B cell (primary cell): Measurements from ENCODE around the gene MAMDC4. TPM values are rescaled to one million over a fixed set of nuclear protein-coding genes. Genes with fewer than 3 reads are reported as not detected.

Experiments used
- ATAC-seq: fragments of 200-7000 bp; cut with Tn5 transposase; one replicate; pipeline ENCODE4 v1.10.0; 2021; ENCODE audit warnings: low read depth, mild to moderate bottlenecking, moderate number of reproducible peaks, moderate library complexity
- CTCF ChIA-PET: fragments of 350-600 bp; sonication (Branson Sonifier 250); formaldehyde crosslinking; loops from one replicate; lab custom pipeline; 2021; ENCODE audit warnings: antibody characterized with exemption, inconsistent platforms; lab: Charles Lee
- POLR2A ChIA-PET: fragments of 350-600 bp; sonication (Branson Sonifier 250); formaldehyde crosslinking; loops from one replicate; lab custom pipeline; 2021; ENCODE audit warnings: antibody characterized with exemption; lab: Charles Lee
- DNase-seq: peaks from one replicate; pipeline ENCODE4 v3.0.0; 2013
- H2AFZ ChIP-seq: 2 replicates; pipeline ENCODE4 v1.6.1; 2012; ENCODE audit warnings: mild to moderate bottlenecking, low read depth, low read length; ENCODE audit not compliant: insufficient read depth, poor library complexity, severe bottlenecking
- H3K27ac ChIP-seq, 2 donors: 1 replicate in 1 of 2; 2 replicates in 1 of 2; pipeline ENCODE4 v1.5.1; 2012 to 2013; ENCODE audit warnings: low read length in 2 of 2, mild to moderate bottlenecking in 2 of 2, moderate library complexity in 1 of 2
- H3K27me3 ChIP-seq, 4 experiments: fragments of 200-600 bp in 1 of 4; sonication (generic) in 1 of 4; replicated peaks in 1 of 4; 1 replicate in 2 of 4; 2 replicates in 2 of 4; pipeline versions ENCODE4 v1.6.1 to v1.7.0; 2013 to 2016; ENCODE audit warnings: low read length in 3 of 4, mild to moderate bottlenecking in 2 of 4, mixed read lengths in 1 of 4, moderate library complexity in 1 of 4; ENCODE audit not compliant: insufficient read depth in 4 of 4, control insufficient read depth in 3 of 4; ENCODE audit errors: control extremely low read depth in 1 of 4
- H3K36me3 ChIP-seq, 2 experiments: replicated peaks in 1 of 2; 1 replicate in 1 of 2; 2 replicates in 1 of 2; pipeline versions ENCODE4 v1.6.1 to v1.7.1; 2013; ENCODE audit warnings: low read length in 1 of 2; ENCODE audit not compliant: insufficient read depth in 2 of 2, control insufficient read depth in 1 of 2; ENCODE audit errors: control extremely low read depth in 1 of 2, extremely low read depth in 1 of 2
- H3K4me1 ChIP-seq, 2 donors: fragments of 200-600 bp in 1 of 2; sonication (generic) in 1 of 2; 1 replicate in 1 of 2; 2 replicates in 1 of 2; pipeline versions ENCODE4 v1.5.1 to v1.6.1; 2013 to 2017; ENCODE audit warnings: low read length in 2 of 2; ENCODE audit not compliant: control insufficient read depth in 2 of 2, insufficient read depth in 2 of 2
- H3K4me2 ChIP-seq: replicated peaks from 2 replicates; pipeline ENCODE3; 2012; ENCODE audit warnings: mild to moderate bottlenecking, low read depth, low read length; ENCODE audit not compliant: poor library complexity, severe bottlenecking
- H3K4me3 ChIP-seq, 5 experiments: fragments of 200-600 bp in 1 of 5; sonication (generic) in 1 of 5; 1 replicate in 3 of 5; 2 replicates in 2 of 5; pipeline versions ENCODE4 v1.5.1 to v1.7.0; 2011 to 2016; ENCODE audit warnings: low read length in 4 of 5, mild to moderate bottlenecking in 4 of 5, low read depth in 2 of 5, control low read depth in 1 of 5, moderate library complexity in 1 of 5; ENCODE audit not compliant: insufficient read depth in 1 of 5; ENCODE audit errors: control extremely low read depth in 1 of 5, extremely low read depth in 1 of 5
- H3K79me2 ChIP-seq: fragments of 200-600 bp; sonication (generic); one replicate; pipeline ENCODE4 v1.6.0; 2016; ENCODE audit warnings: low read length; ENCODE audit not compliant: control insufficient read depth, insufficient read depth
- H3K9ac ChIP-seq: fragments of 200-600 bp; sonication (generic); 2 replicates; pipeline ENCODE4 v1.6.1; 2017; ENCODE audit warnings: mild to moderate bottlenecking, low read length, moderate library complexity
- H3K9me3 ChIP-seq, 3 donors: one replicate each; pipeline versions ENCODE4 v1.6.1 to v1.7.1; 2013; ENCODE audit warnings: low read length in 2 of 3; ENCODE audit not compliant: control insufficient read depth in 2 of 3, insufficient read depth in 1 of 3; ENCODE audit errors: control extremely low read depth in 1 of 3
- H4K20me1 ChIP-seq: 2 replicates; pipeline ENCODE4 v1.6.0; 2012; ENCODE audit warnings: mild to moderate bottlenecking, low read length; ENCODE audit not compliant: insufficient read depth, control insufficient read depth, poor library complexity, severe bottlenecking
- H3K27ac Mint-ChIP-seq: one replicate; pipeline ENCODE4 v1.8.0; 2021; ENCODE audit warnings: mixed read lengths
- H3K27me3 Mint-ChIP-seq: one replicate; pipeline ENCODE4 v1.8.0; 2021; ENCODE audit warnings: mixed read lengths
- H3K4me1 Mint-ChIP-seq: one replicate; pipeline ENCODE4 v1.8.0; 2021; ENCODE audit warnings: mixed read lengths
- H3K4me3 Mint-ChIP-seq: one replicate; pipeline ENCODE4 v1.8.0; 2021; ENCODE audit warnings: mixed read lengths
- H3K9me3 Mint-ChIP-seq: one replicate; pipeline ENCODE4 v1.8.0; 2022; ENCODE audit warnings: mixed read lengths; ENCODE audit not compliant: insufficient read depth
- CTCF ChIP-seq: fragments of 200-600 bp; IDR thresholded peaks from one replicate; pipeline ENCODE4 v1.8.0; 2022; ENCODE audit warnings: antibody characterized with exemption, mild to moderate bottlenecking
- EZH2 ChIP-seq: IDR thresholded peaks from 2 replicates; pipeline ENCODE4 v1.6.1; 2012; ENCODE audit warnings: borderline replicate concordance, low read depth, mild to moderate bottlenecking, moderate library complexity, low read length; ENCODE audit not compliant: insufficient read depth, poor library complexity, severe bottlenecking
- WGBS: methylation state at CpG from one replicate; pipeline ENCODE4 v1.1.5; 2013; ENCODE audit warnings: missing lambda C conversion rate; ENCODE audit not compliant: insufficient coverage; 5-methylcytosine and 5-hydroxymethylcytosine counted together
- intact Hi-C: fragments of 100-400 bp; cut with micrococcal nuclease; formaldehyde crosslinking; loops from one replicate; pipeline ENCODE4 v1.10.0; 2022
- polyA plus RNA-seq: library from polyadenylated mRNA; depleted of rRNA; stranded (reverse); fragments of >200 nt; gene quantifications from 2 replicates; pipeline ENCODE4 v1.2.3, GENCODE V29; 2012
- total RNA-seq, 2 donors: library from RNA; stranded (reverse); fragments of 120-200 nt in 1 of 2; gene quantifications; 1 replicate in 1 of 2; 2 replicates in 1 of 2; pipeline versions ENCODE4 v1.2.3 to v1.2.4, GENCODE V29; 2013 to 2022

MAMDC4 gene
- total and polyA plus RNA-seq, 2 donors (not counting 1 experiment from before 2014, with no cell fraction given) = 5.4 to 6.8 TPM

- ATAC-seq (peak; percentile 32), DNase-seq (no peak)
- Histone ChIP-seq H4K20me1 (peaks cover 29% of the 10 kb centered on the region), H3K27me3 (no peaks in the 10 kb centered on the region), H2AFZ (peak overlapping the region; percentile 93), H3K36me3 (peaks cover 0 to 14% of the 10 kb centered on the region in 2 experiments), H3K9me3 (no peaks in the 10 kb centered on the region), H3K4me2 (peak overlapping the region; percentile 86), H3K79me2 (peaks cover 52% of the 10 kb centered on the region), H3K4me3 (peak overlapping the region; percentile 42 to 97 (median 75)), H3K27ac (peak overlapping the region in 1 of 2 donors; percentile 18), H3K4me1 (peaks cover 19 to 21% of the 10 kb centered on the region in 2 donors), H3K9ac (peak overlapping the region; percentile 77)
- H3K27me3 Mint-ChIP-seq = no peaks in the 10 kb centered on the region
- WGBS = under 1% methylated on average over 92 of the region's 93 CpGs
- peak overlapping the region; percentile 82 for H3K4me3 Mint-ChIP-seq
- H3K9me3 Mint-ChIP-seq = no peaks in the 10 kb centered on the region
- ChIA-PET POLR2A (interaction anchor here (0.7 to 1.2 kb wide), 2 partner anchors 34 to 226 kb away, joined by 3 to 5 read pairs; partner anchors contain the start of gene AJM1), CTCF (interaction anchor here (1.4 to 3.7 kb wide), 7 partner anchors 15 to 238 kb away, joined by 3 to 15 read pairs (median 7); partner anchors contain the start of genes AJM1 and TMEM141)
- H3K27ac Mint-ChIP-seq = peak overlapping the region; percentile 83
- intact Hi-C loops = no loop called here
- TF ChIP-seq EZH2 (no peak), CTCF (peak; percentile 22)
- peaks cover 35% of the 10 kb centered on the region for H3K4me1 Mint-ChIP-seq
These were observed 43.9 kb upstream of the MAMDC4 start for GRCh38 chr9:136808075-136808805.

- Mint-ChIP-seq H3K4me1 (peaks cover 35% of the 10 kb centered on the region), H3K9me3 (no peaks in the 10 kb centered on the region), H3K27ac (peak overlapping the region; percentile 64), H3K27me3 (no peaks in the 10 kb centered on the region), H3K4me3 (peak overlapping the region; percentile 80)
- peaks cover 0 to 14% of the 10 kb centered on the region in 2 experiments for H3K36me3 ChIP-seq
- intact Hi-C loops = no loop called here
- peak overlapping the region; percentile 86 for H3K4me2 ChIP-seq
- peak overlapping the region in 1 of 2 donors; percentile 18 for H3K27ac ChIP-seq
- peaks cover 19 to 21% of the 10 kb centered on the region in 2 donors for H3K4me1 ChIP-seq
- H3K9me3 ChIP-seq = no peaks in the 10 kb centered on the region
- ChIA-PET POLR2A (no interaction called here), CTCF (interaction anchor here (1.5 to 3.7 kb wide), 3 partner anchors 16 to 238 kb away, joined by 3 to 14 read pairs (median 5); no protein-coding TSS in a partner anchor)
- peak overlapping the region; percentile 26 to 97 (median 75) for H3K4me3 ChIP-seq
- peak overlapping the region; percentile 93 for H2AFZ ChIP-seq
- ATAC-seq (no peak), DNase-seq (no peak)
- H4K20me1 ChIP-seq = peaks cover 29% of the 10 kb centered on the region
- 2% methylated on average over 9 of the region's 14 CpGs for WGBS
- peaks cover 57% of the 10 kb centered on the region for H3K79me2 ChIP-seq
- TF ChIP-seq EZH2 (no peak), CTCF (no peak)
- no peaks in the 10 kb centered on the region for H3K27me3 ChIP-seq
- peak overlapping the region; percentile 77 for H3K9ac ChIP-seq
These were observed 43.4 kb upstream of the MAMDC4 start for GRCh38 chr9:136808806-136809158.
